ENCODE results near the gene IPCEF1.

The IPCEF1 gene

DNA sequence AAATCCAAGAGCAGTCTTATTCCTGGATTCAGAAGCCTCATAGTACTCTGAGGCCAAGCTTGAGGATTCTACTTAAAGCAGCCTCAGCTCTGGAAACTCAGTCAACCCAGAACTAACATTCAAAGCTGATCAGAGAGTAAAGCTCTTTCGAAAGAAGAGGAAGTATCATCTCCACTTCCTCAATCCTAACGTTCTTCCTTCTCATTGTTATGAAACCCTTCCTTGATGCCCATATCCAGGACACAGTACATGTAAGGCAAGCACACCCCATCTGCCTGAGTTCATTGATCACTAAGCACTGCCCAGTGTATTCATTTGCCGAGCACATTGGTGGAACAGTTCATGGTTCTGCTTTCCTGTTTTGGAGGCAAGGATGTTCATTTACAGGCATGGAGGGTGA, at the start of gene IPCEF1:
Gene IPCEF1, minus strand, starts transcription at position 114 of the 400 bp plus-strand sequence. CDS start 90,856 bp downstream, outside the sequence.
- TF ChIP-seq, protein P1, sequence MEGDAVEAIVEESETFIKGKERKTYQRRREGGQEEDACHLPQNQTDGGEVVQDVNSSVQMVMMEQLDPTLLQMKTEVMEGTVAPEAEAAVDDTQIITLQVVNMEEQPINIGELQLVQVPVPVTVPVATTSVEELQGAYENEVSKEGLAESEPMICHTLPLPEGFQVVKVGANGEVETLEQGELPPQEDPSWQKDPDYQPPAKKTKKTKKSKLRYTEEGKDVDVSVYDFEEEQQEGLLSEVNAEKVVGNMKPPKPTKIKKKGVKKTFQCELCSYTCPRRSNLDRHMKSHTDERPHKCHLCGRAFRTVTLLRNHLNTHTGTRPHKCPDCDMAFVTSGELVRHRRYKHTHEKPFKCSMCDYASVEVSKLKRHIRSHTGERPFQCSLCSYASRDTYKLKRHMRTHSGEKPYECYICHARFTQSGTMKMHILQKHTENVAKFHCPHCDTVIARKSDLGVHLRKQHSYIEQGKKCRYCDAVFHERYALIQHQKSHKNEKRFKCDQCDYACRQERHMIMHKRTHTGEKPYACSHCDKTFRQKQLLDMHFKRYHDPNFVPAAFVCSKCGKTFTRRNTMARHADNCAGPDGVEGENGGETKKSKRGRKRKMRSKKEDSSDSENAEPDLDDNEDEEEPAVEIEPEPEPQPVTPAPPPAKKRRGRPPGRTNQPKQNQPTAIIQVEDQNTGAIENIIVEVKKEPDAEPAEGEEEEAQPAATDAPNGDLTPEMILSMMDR (IDR thresholded peaks at IDR 0.05; ENCODE audit: extremely low read depth, missing control alignments): no peak
- DNase-seq (ENCODE audit: low spot score): no peak

GRCh38 chr6:154406301-154406700, 49.7 kb upstream of the IPCEF1 start:
- TF ChIP-seq, protein P1 (IDR thresholded peaks at IDR 0.05; ENCODE audit: extremely low read depth, missing control alignments): no peak
- no peak for DNase-seq (ENCODE audit: low spot score)

DNA sequence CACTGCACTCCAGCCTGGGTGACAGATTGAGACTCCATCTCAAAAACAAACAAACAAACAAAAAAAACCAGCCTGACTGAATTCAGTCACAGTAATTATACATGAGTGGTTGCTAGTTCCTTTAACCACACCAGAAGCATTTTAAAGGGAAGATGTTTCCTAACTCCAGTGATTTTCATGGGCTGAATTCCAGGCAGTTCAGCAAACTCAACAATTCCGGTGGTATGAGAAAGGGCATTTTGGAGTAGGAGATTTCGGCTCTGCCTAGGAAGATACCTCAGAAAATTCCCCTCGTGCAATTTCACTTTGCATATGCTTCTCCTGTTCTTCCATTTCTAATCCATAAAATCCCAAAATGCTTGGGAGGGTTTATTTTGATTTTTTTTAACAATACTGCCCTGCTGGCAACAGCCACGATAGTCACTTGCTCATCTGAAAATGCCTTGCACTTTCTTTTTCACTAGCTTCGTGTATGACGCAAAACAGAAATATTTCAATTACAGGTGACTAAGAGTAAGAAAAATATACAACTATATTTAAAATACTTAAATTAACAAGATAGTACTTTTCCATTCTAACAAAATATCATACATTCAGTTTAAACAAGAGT, 48.3 kb upstream of the IPCEF1 start:
- no peak for DNase-seq (ENCODE audit: low spot score)

DNA sequence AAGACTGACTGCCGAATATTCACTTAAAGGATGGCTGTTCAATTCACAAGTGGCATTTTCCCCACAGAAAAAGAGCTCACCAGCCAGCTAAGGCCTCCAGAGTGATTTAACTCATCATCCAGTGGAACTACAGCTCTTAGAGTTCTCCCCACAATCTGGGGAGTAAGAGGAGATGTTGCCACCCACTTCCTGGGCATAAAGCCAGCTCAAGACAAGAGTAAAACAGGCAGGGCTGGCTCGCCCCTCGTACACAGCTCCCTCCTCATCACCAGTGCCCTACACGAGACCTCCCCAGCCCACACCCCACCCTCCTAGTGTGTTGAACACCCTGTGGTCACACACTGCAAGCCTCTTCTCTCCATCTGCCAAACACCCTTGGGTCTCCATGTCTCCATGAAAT, 47.2 kb upstream of the IPCEF1 start:
- no peak for DNase-seq (ENCODE audit: low spot score)
- TF ChIP-seq, protein P1 (IDR thresholded peaks at IDR 0.05; ENCODE audit: extremely low read depth, missing control alignments): no peak

More for the DNA sequence above, 48.3 kb upstream of the IPCEF1 start:
- TF ChIP-seq, protein P1 (IDR thresholded peaks at IDR 0.05; ENCODE audit: extremely low read depth, missing control alignments): no peak

DNA sequence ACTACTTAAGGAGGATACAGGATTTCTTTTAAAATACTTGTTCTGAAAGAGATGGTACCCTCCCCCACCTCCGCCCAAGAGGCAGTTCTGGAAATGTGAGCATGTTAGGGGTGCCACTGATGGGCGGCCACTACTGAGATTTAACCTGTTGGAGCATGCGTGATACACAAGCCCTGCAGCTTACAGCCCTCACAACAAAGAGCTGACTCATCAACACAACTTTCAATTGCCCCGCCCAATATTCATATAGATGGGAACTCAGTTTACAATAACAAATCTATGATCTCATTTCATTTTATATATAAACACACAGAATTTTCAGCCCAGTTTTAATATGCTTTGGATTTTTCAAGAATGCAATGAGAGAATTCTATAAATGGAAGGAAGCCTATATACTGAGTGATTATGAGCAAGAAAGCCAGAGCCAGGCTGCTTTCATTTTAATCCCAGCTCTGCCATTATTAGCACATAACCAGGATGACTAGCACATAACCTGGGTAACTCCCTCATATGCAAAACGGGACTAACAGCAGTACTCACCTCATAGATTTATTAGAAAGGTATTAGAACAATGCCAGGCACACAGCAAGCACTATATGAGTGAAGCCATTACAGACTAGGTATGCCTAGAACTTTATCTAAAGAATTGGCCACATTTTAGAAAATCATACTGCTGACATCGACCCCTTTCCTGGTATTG, 45.6 kb upstream of the IPCEF1 start:
- TF ChIP-seq, protein P1 (IDR thresholded peaks at IDR 0.05; ENCODE audit: extremely low read depth, missing control alignments): no peak

DNA sequence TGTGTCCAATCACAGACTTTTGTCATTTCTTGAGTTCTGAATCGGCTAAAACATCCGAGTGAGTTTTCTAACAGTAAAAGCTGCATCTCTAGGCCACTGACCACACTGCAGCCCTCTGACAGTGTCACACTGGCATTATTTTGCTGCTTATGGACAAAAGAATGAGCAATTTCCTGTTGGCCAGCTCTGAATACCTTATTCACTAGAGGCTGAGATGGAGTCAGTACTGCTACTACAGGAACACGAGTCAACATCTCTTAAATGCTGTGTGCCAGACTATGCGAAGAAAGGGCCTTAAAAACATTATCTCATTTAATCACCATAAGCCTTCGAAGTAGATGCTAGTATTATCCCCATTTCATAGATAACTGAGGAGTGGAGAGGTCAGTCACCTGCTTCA, 42.5 kb upstream of the IPCEF1 start:
- TF ChIP-seq, protein P1 (IDR thresholded peaks at IDR 0.05; ENCODE audit: extremely low read depth, missing control alignments): no peak
- no peak for DNase-seq (ENCODE audit: low spot score)

More for the DNA sequence above, 45.6 kb upstream of the IPCEF1 start:
- DNase-seq (ENCODE audit: low spot score): no peak

DNA sequence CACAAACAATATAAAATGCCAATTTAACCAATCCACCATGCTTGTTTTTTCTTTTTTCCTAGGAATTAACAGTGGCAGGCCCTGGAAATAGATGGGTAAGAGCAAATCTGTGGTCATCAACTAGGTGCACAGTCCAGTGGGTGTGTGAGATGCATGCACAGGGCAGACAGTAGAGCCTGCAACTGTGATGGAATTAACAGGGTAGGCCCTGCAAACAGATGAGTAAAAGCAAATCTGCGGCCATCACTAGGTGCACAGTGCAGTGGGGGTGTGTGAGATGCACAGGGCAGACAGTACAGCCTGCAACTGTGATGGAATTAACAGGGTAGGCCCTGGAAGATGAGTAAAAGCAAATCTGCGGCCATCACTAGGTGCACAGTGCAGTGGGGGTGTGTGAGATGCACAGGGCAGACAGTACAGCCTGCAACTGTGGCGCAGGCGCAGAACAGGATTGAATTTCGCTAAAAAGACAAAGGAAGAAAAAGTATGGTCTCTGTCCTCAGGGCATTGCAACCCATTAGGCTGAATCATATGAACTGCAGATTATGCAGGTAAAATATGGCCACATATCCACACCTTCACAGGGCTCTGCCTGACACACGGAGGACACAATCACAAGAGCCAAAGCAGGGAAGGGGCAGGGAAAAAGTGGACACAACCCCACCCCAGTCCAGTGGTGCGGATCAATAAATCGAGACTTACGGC, 41.0 kb upstream of the IPCEF1 start:
- TF ChIP-seq, protein P1 (IDR thresholded peaks at IDR 0.05; ENCODE audit: extremely low read depth, missing control alignments): no peak
- DNase-seq (ENCODE audit: low spot score): no peak

Data from GM20000 (cell line).